ENCODE data around the gene CDAN1.

Gene CDAN1

GRCh38 chr15:42675021-42675420 is 61.9 kb downstream of the CDAN1 start:
- no peak for DNase-seq (ENCODE audit: low read depth in 2 of 3, low spot score in 1 of 3)

GRCh38 chr15:42674472-42674871 is 62.5 kb downstream of the CDAN1 start:
- no peak for DNase-seq (ENCODE audit: low read depth in 2 of 3, low spot score in 1 of 3)

All from stimulated activated CD4-positive, alpha-beta T cell treated with anti-CD3 and anti-CD28 coated beads, Interleukin-12 subunit alpha, Interleukin-12 subunit beta, amount 100 ng/mL, for 48 hours (primary cell).